Mesendoderm (in vitro differentiated cells): ENCODE measurements around the gene ANKRD13D.
"Not testable (repeated sequence)": the region's sequence is repeated elsewhere in the genome, so short reads cannot be mapped to it uniquely, and the experiment has no call there.

Experiments used
- DNase-seq: peaks from one replicate; pipeline ENCODE4 v3.0.0; 2013
- H2AK5ac ChIP-seq: 2 replicates; pipeline ENCODE4 v1.6.1; 2013; ENCODE audit warnings: low read length, inconsistent platforms
- H2BK120ac ChIP-seq: 2 replicates; pipeline ENCODE4 v1.6.1; 2013; ENCODE audit warnings: low read depth, mild to moderate bottlenecking, low read length, moderate library complexity, mixed read lengths
- H2BK15ac ChIP-seq: replicated peaks from 2 replicates; pipeline ENCODE4 v1.6.1; 2013; ENCODE audit warnings: low read depth, mild to moderate bottlenecking, moderate library complexity
- H2BK5ac ChIP-seq: 2 replicates; pipeline ENCODE4 v1.6.1; 2013; ENCODE audit warnings: low read length, inconsistent platforms
- H3K18ac ChIP-seq: 2 replicates; pipeline ENCODE4 v1.6.1; 2013; ENCODE audit warnings: mild to moderate bottlenecking, low read length, mixed read lengths
- H3K23ac ChIP-seq: one replicate; pipeline ENCODE4 v1.6.1; 2013; ENCODE audit warnings: low read length
- H3K27ac ChIP-seq: 2 replicates; pipeline ENCODE4 v1.5.1; 2013; ENCODE audit warnings: low read depth, mild to moderate bottlenecking, inconsistent platforms, low read length, moderate library complexity
- H3K27me3 ChIP-seq: 2 replicates; pipeline ENCODE4 v1.6.1; 2013; ENCODE audit warnings: low read length, control low read depth, mild to moderate bottlenecking, inconsistent platforms; ENCODE audit not compliant: insufficient read depth, poor library complexity
- H3K36me3 ChIP-seq: 2 replicates; pipeline ENCODE4 v1.6.1; 2013; ENCODE audit warnings: low read length, inconsistent platforms; ENCODE audit not compliant: control insufficient read depth, insufficient read depth
- H3K4ac ChIP-seq: one replicate; pipeline ENCODE4 v1.6.1; 2013; ENCODE audit warnings: low read depth, mild to moderate bottlenecking, low read length, moderate library complexity
- H3K4me1 ChIP-seq: 2 replicates; pipeline ENCODE4 v1.6.1; 2013; ENCODE audit warnings: low read depth, low read length, inconsistent platforms; ENCODE audit not compliant: control insufficient read depth
- H3K4me2 ChIP-seq: 2 replicates; pipeline ENCODE4 v1.6.1; 2013; ENCODE audit warnings: low read length
- H3K4me3 ChIP-seq: 2 replicates; pipeline ENCODE4 v1.5.1; 2013; ENCODE audit warnings: mild to moderate bottlenecking, low read length
- H3K56ac ChIP-seq: one replicate; pipeline ENCODE4 v1.6.1; 2013; ENCODE audit warnings: low read length
- H3K79me1 ChIP-seq: 2 replicates; pipeline ENCODE4 v1.6.1; 2013; ENCODE audit warnings: low read length, inconsistent platforms
- H3K79me2 ChIP-seq: 2 replicates; pipeline ENCODE4 v1.6.1; 2013; ENCODE audit warnings: mild to moderate bottlenecking, low read length; ENCODE audit not compliant: control insufficient read depth, insufficient read depth
- H3K9ac ChIP-seq: 2 replicates; pipeline ENCODE4 v1.6.1; 2013; ENCODE audit warnings: low read length, inconsistent platforms
- H4K5ac ChIP-seq: one replicate; pipeline ENCODE4 v1.6.1; 2013; ENCODE audit warnings: low read length
- H4K8ac ChIP-seq: one replicate; pipeline ENCODE4 v1.6.1; 2013; ENCODE audit warnings: low read depth, mild to moderate bottlenecking, control low read depth, low read length, moderate library complexity
- WGBS: extraction: QIAGEN DNeasy Blood & Tissue Kit; methylation state at CpG from one replicate; pipeline ENCODE4 v1.1.7; 2013; ENCODE audit warnings: low lambda C conversion rate, missing lambda C conversion rate; ENCODE audit not compliant: insufficient coverage; ENCODE audit errors: extremely low coverage; 5-methylcytosine and 5-hydroxymethylcytosine counted together

Gene ANKRD13D

GRCh38 chr11:67256477-67257135, 32.5 kb upstream of the ANKRD13D start:
- no peak for DNase-seq
- Histone ChIP-seq H3K79me1 (no peaks in the 10 kb centered on the region), H3K79me2 (no peaks in the 10 kb centered on the region), H3K36me3 (peaks cover 25% of the 10 kb centered on the region), H3K27ac (no peak overlapping the region), H3K56ac (no peak overlapping the region), H3K27me3 (no peaks in the 10 kb centered on the region), H4K8ac (no peak overlapping the region), H3K4ac (no peak overlapping the region), H3K18ac (no peak overlapping the region), H2BK15ac (no peak overlapping the region), H4K5ac (no peak overlapping the region), H3K9ac (no peak overlapping the region), H2AK5ac (no peak overlapping the region), H2BK5ac (no peak overlapping the region), H3K23ac (no peak overlapping the region), H3K4me3 (no peak overlapping the region), H3K4me2 (no peak overlapping the region), H3K4me1 (no peaks in the 10 kb centered on the region), H2BK120ac (no peak overlapping the region)
- no CpG with 5 or more reads among the region's 5 CpGs for WGBS

- H3K4me2 ChIP-seq: no peak overlapping the region
- H2BK5ac ChIP-seq: no peak overlapping the region
- H3K27me3 ChIP-seq: no peaks in the 10 kb centered on the region
- H4K8ac ChIP-seq: no peak overlapping the region
- H2AK5ac ChIP-seq: no peak overlapping the region
- WGBS: no CpG with 5 or more reads among the region's 6 CpGs
- no peaks in the 10 kb centered on the region for H3K79me1 ChIP-seq
- H4K5ac ChIP-seq: no peak overlapping the region
- no peak overlapping the region for H2BK15ac ChIP-seq
- H3K4me3 ChIP-seq: no peak overlapping the region
- no peak overlapping the region for H3K18ac ChIP-seq
- H3K27ac ChIP-seq: no peak overlapping the region
- no peak overlapping the region for H3K4ac ChIP-seq
- peaks cover 5% of the 10 kb centered on the region for H3K4me1 ChIP-seq
- no peak overlapping the region for H3K23ac ChIP-seq
- no peak for DNase-seq
- no peak overlapping the region for H3K56ac ChIP-seq
- no peak overlapping the region for H2BK120ac ChIP-seq
- no peaks in the 10 kb centered on the region for H3K79me2 ChIP-seq
- H3K9ac ChIP-seq: no peak overlapping the region
- peaks cover 2% of the 10 kb centered on the region for H3K36me3 ChIP-seq
Observed at GRCh38 chr11:67260406-67260805, 28.7 kb upstream of the ANKRD13D start.

GRCh38 chr11:67260885-67261639, 28.0 kb upstream of the ANKRD13D start:
- not testable (repeated sequence) for H2BK120ac ChIP-seq, H3K18ac ChIP-seq, H2AK5ac ChIP-seq, H3K79me2 ChIP-seq, H3K36me3 ChIP-seq, H3K27me3 ChIP-seq, H4K8ac ChIP-seq, H4K5ac ChIP-seq, H3K4ac ChIP-seq, H3K27ac ChIP-seq, H3K4me1 ChIP-seq, H3K4me3 ChIP-seq, H3K23ac ChIP-seq, H2BK5ac ChIP-seq, H3K79me1 ChIP-seq, H2BK15ac ChIP-seq
- Histone ChIP-seq H3K9ac (peak overlapping the region; percentile 35), H3K4me2 (peak overlapping the region; percentile 14), H3K56ac (peak overlapping the region; percentile 76)
- peak; percentile 60 for DNase-seq
- no CpG with 5 or more reads among the region's 50 CpGs for WGBS

- no peak overlapping the region for H3K18ac ChIP-seq
- no peak overlapping the region for H3K4me3 ChIP-seq
- no peak overlapping the region for H2BK120ac ChIP-seq
- H3K23ac ChIP-seq: no peak overlapping the region
- no peak overlapping the region for H4K5ac ChIP-seq
- H3K79me1 ChIP-seq: no peaks in the 10 kb centered on the region
- no peak overlapping the region for H3K4ac ChIP-seq
- DNase-seq: no peak
- no peaks in the 10 kb centered on the region for H3K27me3 ChIP-seq
- no peak overlapping the region for H3K9ac ChIP-seq
- H3K36me3 ChIP-seq: no peaks in the 10 kb centered on the region
- H3K27ac ChIP-seq: no peak overlapping the region
- peaks cover 5% of the 10 kb centered on the region for H3K4me1 ChIP-seq
- no peak overlapping the region for H2BK5ac ChIP-seq
- H2BK15ac ChIP-seq: no peak overlapping the region
- no peak overlapping the region for H3K4me2 ChIP-seq
- peak overlapping the region; percentile 40 for H3K56ac ChIP-seq
- H3K79me2 ChIP-seq: no peaks in the 10 kb centered on the region
- H2AK5ac ChIP-seq: no peak overlapping the region
- no CpG with 5 or more reads among the region's 18 CpGs for WGBS
- no peak overlapping the region for H4K8ac ChIP-seq
Observed at GRCh38 chr11:67261640-67261945, 27.5 kb upstream of the ANKRD13D start.

- peak; percentile 54 for DNase-seq
- WGBS: no CpG with 5 or more reads among the region's 18 CpGs
- Histone ChIP-seq H2BK5ac (no peak overlapping the region), H3K4ac (no peak overlapping the region), H3K4me3 (no peak overlapping the region), H3K56ac (no peak overlapping the region), H3K27ac (no peak overlapping the region), H4K5ac (no peak overlapping the region), H3K23ac (no peak overlapping the region), H3K18ac (no peak overlapping the region), H3K4me2 (no peak overlapping the region), H3K27me3 (no peaks in the 10 kb centered on the region), H2BK15ac (no peak overlapping the region), H3K36me3 (no peaks in the 10 kb centered on the region), H3K79me2 (peaks cover 4% of the 10 kb centered on the region), H2AK5ac (no peak overlapping the region), H4K8ac (no peak overlapping the region), H3K9ac (no peak overlapping the region), H3K4me1 (peaks cover 5% of the 10 kb centered on the region), H2BK120ac (no peak overlapping the region), H3K79me1 (peaks cover 2% of the 10 kb centered on the region)
Observed at GRCh38 chr11:67261946-67262681, 27.0 kb upstream of the ANKRD13D start.
